Measurements from ENCODE around the gene MCF2L. TPM values are rescaled to one million over a fixed set of nuclear protein-coding genes. Genes with fewer than 3 reads are reported as not detected.

Gene MCF2L
- total and polyA plus RNA-seq, 2 experiments from 2014 or later, result 4.8 to 25.6 TPM

- Histone ChIP-seq H3K27ac (ENCODE audit: low read depth) (no peak overlapping the region), H3K4me1 (ENCODE audit: insufficient read depth) (no peaks in the 10 kb centered on the region), H2AFZ (no peak overlapping the region), H3K27me3 (ENCODE audit: insufficient read depth) (no peaks in the 10 kb centered on the region), H3K9me2 (ENCODE audit: insufficient read depth) (no peaks in the 10 kb centered on the region), H3K4me2 (no peak overlapping the region), H4K20me1 (replicated peaks; ENCODE audit: insufficient read depth) (no peaks in the 10 kb centered on the region), H3K36me3 (ENCODE audit: insufficient read depth) (no peaks in the 10 kb centered on the region), H3K79me2 (replicated peaks; ENCODE audit: insufficient read depth) (no peaks in the 10 kb centered on the region), H3K4me3 (no peak overlapping the region), H3F3A (replicated peaks; ENCODE audit: low read depth) (no peaks in the 10 kb centered on the region)
- Mint-ChIP-seq H3K27ac (no peak overlapping the region), H3K9me3 (no peaks in the 10 kb centered on the region), H3K4me1 (no peaks in the 10 kb centered on the region; the same call in 2 of the 3 replicates), H3K4me3 (no peak overlapping the region), H3K36me3 (ENCODE audit: low read depth) (no peaks in the 10 kb centered on the region; the same call in 2 of the 3 replicates), H3K27me3 (ENCODE audit: insufficient read depth, low read depth, poor library complexity) (peaks cover 11% of the 10 kb centered on the region)
- no peak for ATAC-seq
- no peak for TF ChIP-seq POLR2AphosphoS5 (IDR thresholded peaks at IDR 0.05; ENCODE audit: low read depth)
- no peak for TF ChIP-seq EZH2 (IDR thresholded peaks at IDR 0.05; ENCODE audit: low read depth, unreplicated experiment)
- TF ChIP-seq EZH2phosphoT487 (IDR thresholded peaks at IDR 0.05; ENCODE audit: unreplicated experiment), result no peak
- no peak for TF ChIP-seq CTCF (conservative IDR thresholded peaks at IDR 0.05; ENCODE audit: low read depth in 2 of 2)
- no peak for TF ChIP-seq NANOG (IDR thresholded peaks at IDR 0.05; ENCODE audit: borderline replicate concordance)
- no peak for TF ChIP-seq CREB1 (CRISPR knock-in tag; IDR thresholded peaks at IDR 0.05; ENCODE audit: low read depth)
- DNase-seq (ENCODE audit: low spot score), result no peak
Observed at GRCh38 chr13:113083022-113083373, 114.0 kb downstream of the MCF2L start.

- ATAC-seq (no peak), DNase-seq (ENCODE audit: low spot score) (no peak)
- Mint-ChIP-seq H3K9me3 (no peaks in the 10 kb centered on the region), H3K27me3 (ENCODE audit: insufficient read depth, low read depth, poor library complexity) (peaks cover 9% of the 10 kb centered on the region), H3K4me3 (no peak overlapping the region), H3K4me1 (no peaks in the 10 kb centered on the region; the same call in 2 of the 3 replicates), H3K27ac (no peak overlapping the region), H3K36me3 (ENCODE audit: low read depth) (no peaks in the 10 kb centered on the region; the same call in 2 of the 3 replicates)
- Histone ChIP-seq H4K20me1 (replicated peaks; ENCODE audit: insufficient read depth) (no peaks in the 10 kb centered on the region), H3K79me2 (replicated peaks; ENCODE audit: insufficient read depth) (no peaks in the 10 kb centered on the region), H2AFZ (no peak overlapping the region), H3F3A (replicated peaks; ENCODE audit: low read depth) (no peaks in the 10 kb centered on the region), H3K4me2 (no peak overlapping the region), H3K4me1 (ENCODE audit: insufficient read depth) (no peaks in the 10 kb centered on the region), H3K4me3 (no peak overlapping the region), H3K27ac (ENCODE audit: low read depth) (no peak overlapping the region), H3K27me3 (ENCODE audit: insufficient read depth) (no peaks in the 10 kb centered on the region), H3K36me3 (ENCODE audit: insufficient read depth) (no peaks in the 10 kb centered on the region), H3K9me2 (ENCODE audit: insufficient read depth) (no peaks in the 10 kb centered on the region)
- TF ChIP-seq EZH2 (IDR thresholded peaks at IDR 0.05; ENCODE audit: low read depth, unreplicated experiment) (no peak), NANOG (IDR thresholded peaks at IDR 0.05; ENCODE audit: borderline replicate concordance) (no peak), CTCF (conservative IDR thresholded peaks at IDR 0.05; ENCODE audit: low read depth in 2 of 2) (no peak), JUNB (IDR thresholded peaks at IDR 0.05; ENCODE audit: unreplicated experiment) (no peak), EZH2phosphoT487 (IDR thresholded peaks at IDR 0.05; ENCODE audit: unreplicated experiment) (no peak), ZNF462 (CRISPR knock-in tag; IDR thresholded peaks at IDR 0.05) (no peak), CREB1 (CRISPR knock-in tag; IDR thresholded peaks at IDR 0.05; ENCODE audit: low read depth) (no peak), ZNF331 (CRISPR knock-in tag; IDR thresholded peaks at IDR 0.05; ENCODE audit: low read depth) (no peak), ZNF114 (CRISPR knock-in tag; IDR thresholded peaks at IDR 0.05) (no peak)
Observed at GRCh38 chr13:113083402-113084061, 114.5 kb downstream of the MCF2L start.
